Measurements from ENCODE around the gene NOS3. TPM values are rescaled to one million over a fixed set of nuclear protein-coding genes. Genes with fewer than 3 reads are reported as not detected.

Gene NOS3
- total RNA-seq, 2 donors from 2014 or later: 14.5 to 78.6 TPM

DNA sequence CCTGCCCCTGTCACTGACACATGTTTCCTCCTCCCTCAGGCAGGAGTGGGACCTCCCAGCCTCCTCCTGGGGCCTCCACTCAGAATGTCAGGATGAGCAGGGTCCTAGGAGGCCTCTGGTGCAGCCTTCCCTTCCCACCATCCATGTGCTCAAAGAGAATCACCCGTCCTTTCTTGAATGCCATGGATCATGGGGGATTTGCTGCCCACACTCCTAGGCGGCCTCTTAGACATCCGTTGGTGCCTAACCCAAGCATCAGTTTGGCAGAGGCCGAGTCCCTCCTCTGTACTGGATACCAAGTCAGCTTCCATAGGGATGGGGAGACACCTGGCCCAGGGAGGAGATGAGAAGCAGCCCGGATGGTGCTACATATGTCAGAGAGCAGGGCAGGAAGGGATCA, 7.0 kb downstream of the NOS3 start:
- no peak overlapping the region for H3K27ac ChIP-seq
- H3K36me3 ChIP-seq: no peaks in the 10 kb centered on the region
- no peaks in the 10 kb centered on the region for H3K9me3 ChIP-seq
- DNase-seq (ENCODE audit: low spot score): no peak
- TF ChIP-seq, protein P1, sequence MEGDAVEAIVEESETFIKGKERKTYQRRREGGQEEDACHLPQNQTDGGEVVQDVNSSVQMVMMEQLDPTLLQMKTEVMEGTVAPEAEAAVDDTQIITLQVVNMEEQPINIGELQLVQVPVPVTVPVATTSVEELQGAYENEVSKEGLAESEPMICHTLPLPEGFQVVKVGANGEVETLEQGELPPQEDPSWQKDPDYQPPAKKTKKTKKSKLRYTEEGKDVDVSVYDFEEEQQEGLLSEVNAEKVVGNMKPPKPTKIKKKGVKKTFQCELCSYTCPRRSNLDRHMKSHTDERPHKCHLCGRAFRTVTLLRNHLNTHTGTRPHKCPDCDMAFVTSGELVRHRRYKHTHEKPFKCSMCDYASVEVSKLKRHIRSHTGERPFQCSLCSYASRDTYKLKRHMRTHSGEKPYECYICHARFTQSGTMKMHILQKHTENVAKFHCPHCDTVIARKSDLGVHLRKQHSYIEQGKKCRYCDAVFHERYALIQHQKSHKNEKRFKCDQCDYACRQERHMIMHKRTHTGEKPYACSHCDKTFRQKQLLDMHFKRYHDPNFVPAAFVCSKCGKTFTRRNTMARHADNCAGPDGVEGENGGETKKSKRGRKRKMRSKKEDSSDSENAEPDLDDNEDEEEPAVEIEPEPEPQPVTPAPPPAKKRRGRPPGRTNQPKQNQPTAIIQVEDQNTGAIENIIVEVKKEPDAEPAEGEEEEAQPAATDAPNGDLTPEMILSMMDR (IDR thresholded peaks at IDR 0.05): no peak
- peaks cover 0 to 26% of the 10 kb centered on the region in 2 donors for H3K4me1 ChIP-seq
- H3K4me3 ChIP-seq: no peak overlapping the region
- no peaks in the 10 kb centered on the region for H3K27me3 ChIP-seq

DNA sequence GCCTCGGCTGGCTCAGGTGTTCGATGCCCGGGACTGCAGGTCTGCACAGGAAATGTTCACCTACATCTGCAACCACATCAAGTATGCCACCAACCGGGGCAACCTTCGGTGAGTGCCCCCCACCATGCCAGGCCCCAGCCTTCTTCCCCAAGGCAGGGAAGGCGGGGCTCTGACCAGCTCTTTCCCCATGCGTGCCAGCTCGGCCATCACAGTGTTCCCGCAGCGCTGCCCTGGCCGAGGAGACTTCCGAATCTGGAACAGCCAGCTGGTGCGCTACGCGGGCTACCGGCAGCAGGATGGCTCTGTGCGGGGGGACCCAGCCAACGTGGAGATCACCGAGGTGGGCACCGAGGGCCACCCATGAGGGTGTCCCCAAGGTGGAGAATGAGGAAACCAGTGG, 7.5 kb downstream of the NOS3 start:
- TF ChIP-seq, protein P1 (IDR thresholded peaks at IDR 0.05): no peak
- DNase-seq (ENCODE audit: low spot score): no peak
- H3K27ac ChIP-seq: no peak overlapping the region

DNA sequence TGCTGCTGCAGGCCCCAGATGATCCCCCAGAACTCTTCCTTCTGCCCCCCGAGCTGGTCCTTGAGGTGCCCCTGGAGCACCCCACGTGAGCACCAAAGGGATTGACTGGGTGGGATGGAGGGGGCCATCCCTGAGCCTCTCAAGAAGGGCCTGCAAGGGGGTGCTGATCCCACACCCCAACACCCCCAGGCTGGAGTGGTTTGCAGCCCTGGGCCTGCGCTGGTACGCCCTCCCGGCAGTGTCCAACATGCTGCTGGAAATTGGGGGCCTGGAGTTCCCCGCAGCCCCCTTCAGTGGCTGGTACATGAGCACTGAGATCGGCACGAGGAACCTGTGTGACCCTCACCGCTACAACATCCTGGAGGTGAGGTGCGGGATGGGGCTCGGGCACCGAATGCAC, 8.2 kb downstream of the NOS3 start:
- TF ChIP-seq, protein P1 (IDR thresholded peaks at IDR 0.05): no peak
- DNase-seq (ENCODE audit: low spot score): no peak
- no peak overlapping the region for H3K4me3 ChIP-seq
- no peak overlapping the region for H3K27ac ChIP-seq
- no peaks in the 10 kb centered on the region for H3K9me3 ChIP-seq
- H3K27me3 ChIP-seq: no peaks in the 10 kb centered on the region
- peaks cover 0 to 25% of the 10 kb centered on the region in 2 donors for H3K4me1 ChIP-seq
- H3K36me3 ChIP-seq: no peaks in the 10 kb centered on the region

More for the DNA sequence above, 7.5 kb downstream of the NOS3 start:
- H3K27me3 ChIP-seq: no peaks in the 10 kb centered on the region
- H3K4me1 ChIP-seq: peaks cover 0 to 26% of the 10 kb centered on the region in 2 donors
- H3K4me3 ChIP-seq: no peak overlapping the region
- H3K36me3 ChIP-seq: no peaks in the 10 kb centered on the region
- no peaks in the 10 kb centered on the region for H3K9me3 ChIP-seq

DNA sequence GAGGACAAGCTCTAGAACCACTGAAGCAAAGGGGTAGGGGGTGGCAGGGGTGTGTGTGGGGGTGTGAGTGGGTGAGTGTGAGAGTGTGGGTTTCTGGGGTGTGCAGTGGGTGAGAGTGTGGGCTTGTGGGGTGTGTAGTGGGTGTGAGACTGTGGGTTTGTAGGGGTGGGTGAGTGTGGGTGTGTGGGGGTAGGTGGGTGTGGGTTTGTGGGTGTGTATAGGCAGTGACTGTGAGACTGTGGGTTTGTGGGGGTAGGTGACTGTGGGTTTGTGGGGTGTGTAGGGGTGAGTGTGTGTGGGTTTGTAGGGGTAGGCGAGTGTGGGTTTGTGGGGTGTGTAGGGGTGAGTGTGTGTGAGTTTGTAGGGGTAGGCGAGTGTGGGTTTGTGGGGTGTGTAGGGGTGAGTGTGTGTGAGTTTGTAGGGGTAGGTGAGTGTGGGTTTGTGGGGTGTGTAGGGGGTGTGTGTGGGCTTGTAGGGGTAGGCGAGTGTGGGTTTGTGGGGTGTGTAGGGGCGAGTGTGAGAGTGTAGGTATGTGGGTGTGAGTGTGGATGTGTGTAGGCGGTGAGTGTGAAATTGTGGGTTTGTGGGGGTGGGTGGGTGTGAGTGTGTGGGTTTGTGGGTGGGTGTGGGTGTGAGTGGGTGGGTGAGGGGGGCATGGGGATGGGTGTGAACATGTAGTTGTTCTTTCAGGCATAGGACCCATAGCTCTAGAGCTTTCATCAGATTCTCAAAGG, 8.8 kb downstream of the NOS3 start:
- DNase-seq (ENCODE audit: low spot score): no peak
- Histone ChIP-seq H3K36me3 (no peaks in the 10 kb centered on the region), H3K27me3 (no peaks in the 10 kb centered on the region), H3K4me3 (no peak overlapping the region), H3K4me1 (peaks cover 0 to 20% of the 10 kb centered on the region in 2 donors), H3K9me3 (no peaks in the 10 kb centered on the region), H3K27ac (no peak overlapping the region)
- TF ChIP-seq, protein P1 (IDR thresholded peaks at IDR 0.05): no peak

- TF ChIP-seq, protein P1 (IDR thresholded peaks at IDR 0.05): no peak
- DNase-seq (ENCODE audit: low spot score): no peak
- H3K36me3 ChIP-seq: no peaks in the 10 kb centered on the region
These were observed 10.2 kb downstream of the NOS3 start for GRCh38 chr7:151000897-151001495.

More at GRCh38 chr7:151000897-151001495, 10.2 kb downstream of the NOS3 start:
- no peak overlapping the region for H3K27ac ChIP-seq
- no peaks in the 10 kb centered on the region for H3K27me3 ChIP-seq
- no peak overlapping the region for H3K4me3 ChIP-seq
- peaks cover 0 to 10% of the 10 kb centered on the region in 2 donors for H3K4me1 ChIP-seq
- H3K9me3 ChIP-seq: no peaks in the 10 kb centered on the region
